HG03108 (cell line): ENCODE results near the gene CHKB.

ENCODE experiments used
- ATAC-seq: cut with Tn5 transposase; IDR thresholded peaks from one replicate; pipeline ENCODE4 v1.9.1; 2021; ENCODE audit warnings: moderate library complexity; ENCODE audit not compliant: unreplicated experiment

Gene CHKB

DNA sequence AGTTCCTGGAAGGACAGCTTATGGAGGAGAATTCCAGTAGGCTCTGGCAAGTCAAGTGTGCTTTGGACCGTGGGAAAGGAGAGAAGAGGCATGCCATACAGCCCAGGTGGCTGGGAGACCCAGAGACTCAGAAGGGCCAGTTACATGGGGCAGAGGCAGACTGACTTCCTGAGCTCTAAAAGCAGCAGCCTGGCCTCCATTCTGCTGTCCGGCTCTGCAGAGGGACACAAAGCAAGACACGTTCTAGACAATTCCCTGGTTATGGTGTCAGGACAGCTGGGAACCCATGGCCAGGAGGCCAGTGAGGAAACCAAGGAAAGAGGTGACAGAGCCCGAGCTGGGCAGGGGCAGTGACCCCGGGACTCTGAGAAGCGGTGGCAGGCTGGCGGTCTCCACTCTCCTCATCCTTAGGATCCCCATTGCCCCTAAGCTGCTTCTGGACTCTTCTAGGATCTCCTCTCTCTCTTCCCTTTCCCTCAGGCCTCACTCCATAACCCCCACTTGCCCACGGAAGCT is 7.2 kb downstream of the CHKB start:
- ATAC-seq: no peak

GRCh38 chr22:50574383-50574755 is 8.3 kb downstream of the CHKB start:
- ATAC-seq: no peak

DNA sequence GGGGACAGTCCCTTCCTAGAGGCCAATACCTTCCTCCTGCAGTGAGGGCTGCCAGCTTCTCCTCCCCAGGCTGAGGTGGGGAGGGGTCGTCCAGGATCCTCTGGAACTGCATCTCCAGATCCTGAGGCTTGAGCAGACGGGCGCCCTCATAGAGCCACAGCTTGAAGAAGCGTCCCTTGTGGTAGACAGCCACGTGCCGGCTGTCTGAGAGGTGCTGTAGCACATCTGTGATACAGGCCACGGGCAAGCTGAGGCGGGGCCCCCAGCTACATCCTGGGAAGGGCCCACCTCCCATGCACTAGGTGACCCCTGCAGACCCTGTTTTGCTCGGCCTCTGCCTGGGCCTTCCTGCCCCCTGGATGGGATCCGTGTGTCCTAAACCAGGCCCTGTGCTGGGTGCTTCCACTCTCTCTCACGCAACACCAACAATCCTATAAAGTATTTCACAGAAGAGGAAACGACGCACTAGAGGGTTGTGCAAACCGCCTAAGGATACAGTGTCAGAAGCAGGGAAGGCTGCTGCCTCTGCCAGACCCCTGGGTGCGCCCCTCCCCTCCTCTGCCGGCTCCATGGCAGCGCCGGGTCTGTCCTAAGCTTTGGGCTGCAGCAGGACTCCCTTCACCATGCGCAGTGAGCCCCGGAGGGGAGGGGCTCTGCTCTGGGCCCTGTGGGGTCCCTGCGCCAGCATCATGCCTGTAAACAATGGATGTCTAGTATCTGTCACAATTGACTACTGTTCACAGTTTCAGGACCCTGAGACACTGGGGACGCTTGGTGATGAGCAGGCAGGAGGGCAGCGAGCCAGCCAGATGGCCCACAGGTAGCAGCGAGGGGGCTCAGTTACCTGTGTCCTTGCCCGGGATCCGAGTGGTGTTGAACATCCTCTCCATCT is 8.9 kb downstream of the CHKB start:
- ATAC-seq: no peak

GRCh38 chr22:50572965-50573364 is 9.7 kb downstream of the CHKB start:
- no peak for ATAC-seq

- no peak for ATAC-seq
Observed at GRCh38 chr22:50571264-50572175, 11.1 kb downstream of the CHKB start.

DNA sequence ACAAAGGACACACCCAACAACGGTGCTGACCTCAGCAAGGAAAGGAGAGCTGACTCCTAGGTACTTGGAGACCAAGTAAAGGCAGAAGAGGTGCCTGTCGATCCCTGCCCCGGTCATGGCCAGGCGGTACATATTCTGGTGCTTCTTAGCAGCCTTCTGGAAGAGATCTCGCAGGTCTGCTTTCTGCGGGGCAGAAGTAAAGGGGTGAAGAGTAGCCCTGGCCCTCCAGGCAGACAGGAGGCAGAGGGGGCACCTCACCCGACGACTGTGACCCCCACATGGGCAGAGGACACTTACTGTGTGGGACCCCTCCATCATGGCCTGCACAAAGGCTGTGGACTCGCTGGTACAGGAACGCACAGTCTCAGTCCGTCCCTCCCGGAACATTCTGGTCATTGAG is 11.8 kb downstream of the CHKB start:
- no peak for ATAC-seq

DNA sequence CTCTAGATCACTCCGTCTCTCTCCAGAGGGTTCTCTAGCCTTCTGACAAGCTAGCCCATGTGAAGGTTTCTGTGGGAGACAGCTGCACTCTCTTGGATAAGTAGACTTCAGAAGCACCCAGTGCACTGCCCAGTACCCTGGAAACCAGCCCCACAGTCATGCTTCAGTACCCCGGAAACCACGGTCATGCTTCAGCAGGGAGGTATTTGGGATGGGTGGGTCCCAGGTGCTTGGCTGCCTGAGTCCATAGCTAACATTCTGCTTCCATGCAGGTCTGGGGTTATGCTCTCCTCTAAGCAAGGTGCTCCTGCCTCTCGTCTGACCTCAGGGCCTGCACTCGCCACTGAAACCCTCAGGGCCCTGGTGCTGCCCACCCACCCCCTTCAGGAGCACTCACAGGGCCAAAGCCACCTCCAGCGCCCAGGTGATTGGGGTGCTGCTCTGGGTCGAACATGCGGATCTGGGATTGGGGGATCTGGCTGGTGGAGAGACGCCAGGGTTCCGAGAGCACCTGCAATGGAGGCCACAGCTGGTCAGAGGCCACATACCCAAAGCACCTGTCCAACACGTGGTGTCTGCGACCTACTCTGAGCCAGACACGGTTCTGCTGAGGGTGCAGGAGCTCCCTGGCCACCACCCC is 12.6 kb downstream of the CHKB start:
- no peak for ATAC-seq

GRCh38 chr22:50569041-50569459 is 13.6 kb downstream of the CHKB start:
- ATAC-seq: no peak

DNA sequence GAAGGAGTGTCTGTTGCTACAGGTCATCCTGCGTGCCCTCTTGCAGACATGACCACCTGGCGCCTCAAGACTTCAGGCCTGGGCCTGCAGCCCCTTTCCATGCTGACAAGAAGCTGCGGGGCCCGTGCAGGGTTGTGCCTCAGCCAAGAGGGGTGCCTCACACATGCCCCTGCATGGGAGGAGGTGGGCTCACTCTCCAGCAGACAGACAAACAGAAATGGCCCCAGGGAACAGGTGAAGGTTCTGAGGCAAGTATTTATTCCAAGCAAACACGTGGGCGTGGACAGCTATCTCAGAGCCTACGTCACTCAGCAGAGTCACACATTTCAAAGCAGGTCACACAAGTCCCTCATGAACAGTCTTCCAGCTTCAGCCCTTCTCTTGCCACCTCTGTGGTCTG is 14.0 kb downstream of the CHKB start:
- ATAC-seq: no peak

GRCh38 chr22:50567721-50568252 is 14.9 kb downstream of the CHKB start:
- ATAC-seq: no peak

- no peak for ATAC-seq
Observed at GRCh38 chr22:50564289-50564688, 18.4 kb downstream of the CHKB start.

DNA sequence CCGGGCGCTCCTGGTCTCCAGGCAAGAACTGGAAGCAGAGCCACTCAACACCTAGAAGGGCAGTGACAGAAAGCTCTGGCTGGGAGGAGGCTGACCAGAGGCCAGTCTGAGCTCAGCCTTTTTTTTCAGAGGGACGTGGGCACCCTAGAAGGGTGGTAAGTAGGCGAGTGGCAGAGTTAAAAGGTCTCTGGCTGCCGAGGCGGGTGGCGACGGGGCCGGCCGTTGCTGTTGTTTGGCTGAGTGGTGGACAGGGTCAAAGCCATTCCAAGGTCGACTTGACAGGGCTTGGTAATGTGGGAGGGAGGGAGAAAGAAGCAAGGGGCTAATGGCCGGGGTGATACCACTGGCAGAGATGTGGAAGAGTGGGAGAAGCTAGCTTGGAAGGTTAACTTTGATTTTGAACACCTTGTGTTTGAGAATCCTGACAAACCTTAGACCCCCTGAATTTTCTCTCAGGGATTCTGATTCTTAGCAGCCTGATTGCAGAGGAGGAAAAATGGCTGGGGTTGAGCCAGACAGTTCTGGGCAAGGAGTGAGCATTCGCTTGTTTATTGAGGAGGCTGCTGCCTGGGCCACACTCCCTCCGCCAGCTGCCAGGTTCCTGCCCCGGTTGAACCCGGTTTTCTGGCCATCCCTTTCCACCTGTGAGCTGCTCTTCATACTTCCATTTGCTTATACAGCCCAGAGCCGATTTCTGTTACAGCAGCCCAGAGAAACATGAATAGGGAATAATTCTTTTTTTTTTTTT is 19.1 kb downstream of the CHKB start:
- no peak for ATAC-seq

DNA sequence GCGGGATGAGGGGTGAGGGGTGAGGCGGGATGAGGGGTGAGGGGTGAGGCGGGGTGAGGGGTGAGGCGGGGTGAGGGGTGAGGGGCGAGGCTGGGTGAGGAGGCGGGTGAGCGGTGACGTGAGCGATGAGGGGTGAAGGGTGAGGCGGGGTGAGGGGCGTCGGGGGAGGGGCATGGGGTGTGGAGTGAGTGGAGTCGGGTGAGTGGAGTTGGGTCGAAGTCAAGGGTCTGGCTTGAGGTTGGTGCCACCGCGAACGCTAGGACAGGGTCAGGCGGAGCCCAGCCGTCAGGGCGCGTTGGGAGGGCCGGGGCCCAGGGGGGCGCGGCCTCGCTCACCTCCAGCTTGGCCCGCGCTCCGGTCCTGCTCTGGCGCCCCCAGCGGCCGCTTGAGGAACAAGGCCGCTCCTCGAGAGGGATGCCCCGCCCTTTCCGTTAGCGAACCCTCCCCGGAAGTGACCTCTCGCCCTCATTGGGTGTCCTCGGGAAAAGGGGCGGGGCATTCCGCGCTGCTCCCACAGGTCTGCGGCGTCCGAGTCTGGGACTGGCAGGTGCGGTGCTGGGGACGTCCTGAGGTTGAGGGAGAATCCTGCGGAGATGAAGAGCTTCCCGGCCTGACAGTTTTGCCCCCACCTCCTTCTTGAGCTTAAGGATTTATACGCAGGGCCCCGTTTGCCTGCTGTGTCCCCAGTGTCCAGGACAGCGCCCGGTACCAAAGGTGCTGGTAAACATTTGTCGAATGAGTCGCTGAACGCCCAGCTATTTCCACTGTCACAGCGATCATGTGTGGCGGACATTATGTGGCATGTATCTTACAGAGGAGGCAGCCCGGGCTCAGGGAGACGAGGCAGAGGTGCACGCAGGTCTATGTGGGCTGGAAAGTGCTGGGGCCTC is 19.9 kb downstream of the CHKB start, which contains the start of gene SYCE3:
Gene SYCE3, minus strand, starts transcription at position 397 of the 890 bp plus-strand sequence. CDS start 6,514 bp downstream, outside the sequence.
- ATAC-seq: peak; percentile 94

DNA sequence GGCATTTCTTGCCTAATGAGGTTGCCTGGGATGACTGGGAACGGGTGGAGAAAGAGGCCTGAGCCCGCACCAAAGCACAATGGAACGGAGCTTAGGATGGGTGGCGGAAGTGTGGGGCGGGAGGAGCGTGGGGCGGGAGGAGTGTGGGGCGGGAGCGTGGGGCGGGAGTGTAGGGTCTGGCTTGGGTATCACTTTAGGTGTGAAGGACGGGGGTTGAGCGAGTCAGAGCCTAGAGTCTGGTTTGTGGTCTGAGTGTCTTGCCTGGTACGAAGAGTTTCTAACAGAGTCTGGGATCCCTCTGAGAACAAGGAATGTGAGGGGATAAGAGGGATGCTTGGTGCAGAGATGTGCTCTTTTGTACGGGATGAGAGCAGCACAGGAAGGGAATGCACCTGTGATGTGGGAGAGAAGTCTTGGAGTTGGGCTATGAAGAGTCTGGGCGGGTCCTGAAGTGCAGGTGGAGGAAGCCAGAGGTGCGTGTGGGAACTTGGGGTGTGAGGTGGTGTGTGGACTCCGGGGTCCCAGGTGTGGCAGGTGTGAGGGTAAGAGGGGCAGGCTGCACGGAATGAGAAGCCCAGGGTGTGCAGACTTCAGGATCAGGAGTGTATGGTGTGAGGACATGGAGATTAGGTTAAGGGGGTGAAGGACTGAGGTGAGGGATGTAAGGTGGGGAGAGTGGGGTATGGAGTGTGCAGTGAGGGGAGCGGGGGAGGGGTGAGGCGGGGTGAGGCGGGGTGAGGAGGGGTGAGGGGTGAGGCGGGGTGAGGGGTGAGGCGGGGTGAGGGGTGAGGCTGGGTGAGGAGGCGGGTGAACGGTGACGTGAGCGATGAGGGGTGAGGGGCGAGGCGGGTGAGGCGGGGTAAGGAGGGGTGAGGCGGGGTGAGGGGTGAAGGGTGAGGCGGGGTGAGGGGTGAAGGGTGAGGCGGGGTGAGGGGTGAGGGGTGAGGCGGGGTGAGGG is 21.0 kb downstream of the CHKB start:
- no peak for ATAC-seq

- no peak for ATAC-seq
Observed at GRCh38 chr22:50560034-50560433, 22.6 kb downstream of the CHKB start.

DNA sequence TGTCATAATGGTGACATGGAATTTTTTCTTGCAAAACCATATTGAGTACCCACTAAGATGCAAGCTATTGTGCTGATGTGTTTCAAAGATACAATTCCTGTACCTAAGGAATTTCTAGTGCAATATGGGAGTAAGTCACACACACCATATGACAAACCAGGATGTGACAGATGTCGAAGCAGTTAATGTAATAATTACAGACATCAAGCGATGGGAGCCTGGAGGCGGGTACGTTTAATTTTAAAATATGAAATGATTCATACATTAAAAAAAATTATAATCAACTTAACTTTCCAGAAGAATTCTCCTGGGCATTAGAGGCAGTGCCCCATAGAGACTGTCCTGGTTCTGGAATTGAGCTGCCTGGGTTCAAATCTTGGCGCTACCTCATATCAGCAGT is 25.9 kb downstream of the CHKB start:
- no peak for ATAC-seq

- ATAC-seq: no peak
Observed at GRCh38 chr22:50553310-50553709, 29.3 kb downstream of the CHKB start.

GRCh38 chr22:50551160-50551752 is 31.4 kb downstream of the CHKB start:
- ATAC-seq: no peak
